GM18909 (cell line): ENCODE measurements around the gene CHM.
"Not testable (repeated sequence)": the region's sequence is repeated elsewhere in the genome, so short reads cannot be mapped to it uniquely, and the experiment has no call there.

Source experiments
- ATAC-seq: cut with Tn5 transposase; IDR thresholded peaks from one replicate; pipeline ENCODE4 v1.9.1; 2021; ENCODE audit warnings: mild to moderate bottlenecking; ENCODE audit not compliant: unreplicated experiment, poor library complexity

The CHM gene

DNA sequence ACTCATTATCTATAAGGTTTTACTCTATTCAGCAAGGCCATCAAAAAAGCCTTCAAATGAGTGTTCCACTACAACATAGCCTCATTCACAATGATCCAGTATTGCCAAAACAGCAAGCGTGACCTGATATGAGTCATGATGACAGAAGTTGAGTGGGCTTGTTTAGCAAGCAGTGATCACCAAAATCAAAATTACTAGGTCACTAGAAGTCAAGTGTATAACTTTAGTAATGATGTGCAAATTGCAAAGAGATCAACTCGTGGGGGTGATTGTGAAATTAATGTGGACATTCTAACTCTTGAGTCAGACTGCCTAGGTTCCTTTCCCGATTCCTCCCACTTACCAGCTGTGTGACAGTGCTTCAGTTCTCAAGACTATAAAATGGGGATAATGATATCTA lies 124.5 kb downstream of the CHM start:
- ATAC-seq: no peak

DNA sequence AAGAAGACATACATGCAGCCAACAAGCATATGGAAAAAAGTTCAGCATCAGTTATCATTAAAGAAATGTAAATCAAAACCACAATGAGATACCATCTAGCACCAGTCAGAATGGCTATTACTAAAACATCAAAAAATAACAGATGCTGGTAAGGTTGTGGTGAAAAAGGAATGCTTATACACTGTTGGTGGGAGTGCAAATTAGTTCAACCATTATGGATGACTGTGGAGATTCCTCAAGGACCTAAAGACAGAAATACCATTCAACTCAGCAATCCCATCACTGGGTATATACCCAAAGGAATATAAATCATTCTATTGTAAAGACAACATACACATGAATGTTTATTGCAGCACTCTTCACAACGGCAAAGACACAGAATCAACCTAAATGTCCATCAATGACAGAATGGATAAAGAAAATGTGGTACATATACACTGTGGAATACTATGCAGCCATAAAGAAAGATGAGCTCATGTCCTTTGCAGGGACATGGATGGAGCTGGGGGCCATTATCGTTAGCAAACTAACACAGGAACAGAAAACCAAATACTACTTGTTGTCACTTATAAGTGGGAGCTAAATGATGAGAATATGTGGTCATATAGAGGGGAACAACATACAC lies 130.6 kb downstream of the CHM start:
- ATAC-seq: not testable (repeated sequence)

DNA sequence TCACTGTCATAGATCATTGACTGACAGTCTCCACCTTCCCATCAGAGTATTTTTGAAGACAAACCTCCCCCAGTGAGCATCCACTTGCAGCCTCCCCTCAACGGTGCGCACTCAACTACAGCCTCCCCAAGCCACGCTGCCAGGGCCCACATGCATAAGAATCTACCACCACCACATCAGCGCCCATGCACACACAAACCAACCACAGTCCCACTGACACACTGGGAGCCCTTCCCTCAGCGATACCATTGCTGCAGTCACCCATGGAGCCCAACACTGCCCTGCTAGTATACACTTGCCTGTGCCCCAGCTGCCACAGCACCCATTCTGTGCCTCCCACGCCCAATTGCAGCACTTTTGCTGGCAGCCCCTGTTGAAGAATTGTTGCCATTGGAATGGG lies 132.9 kb downstream of the CHM start:
- ATAC-seq: no peak

DNA sequence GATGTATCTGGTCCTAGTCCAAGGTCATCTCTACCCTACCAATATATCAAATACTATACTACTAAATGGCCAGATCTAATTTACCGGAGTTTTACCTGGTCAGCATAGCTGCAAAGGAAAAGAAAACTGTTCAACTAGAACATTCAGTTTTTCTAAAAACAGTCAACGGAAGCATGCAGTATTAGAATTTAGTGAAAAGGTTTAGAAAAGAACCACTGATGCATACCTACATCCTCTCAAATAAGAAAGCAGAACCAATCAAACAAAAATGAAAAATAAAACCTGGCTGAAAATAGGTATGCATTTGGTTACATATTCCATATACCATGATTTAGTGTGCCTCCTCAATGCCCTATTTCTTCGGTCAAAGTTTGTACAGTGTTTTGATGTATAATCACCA lies 140.0 kb downstream of the CHM start:
- ATAC-seq: no peak

DNA sequence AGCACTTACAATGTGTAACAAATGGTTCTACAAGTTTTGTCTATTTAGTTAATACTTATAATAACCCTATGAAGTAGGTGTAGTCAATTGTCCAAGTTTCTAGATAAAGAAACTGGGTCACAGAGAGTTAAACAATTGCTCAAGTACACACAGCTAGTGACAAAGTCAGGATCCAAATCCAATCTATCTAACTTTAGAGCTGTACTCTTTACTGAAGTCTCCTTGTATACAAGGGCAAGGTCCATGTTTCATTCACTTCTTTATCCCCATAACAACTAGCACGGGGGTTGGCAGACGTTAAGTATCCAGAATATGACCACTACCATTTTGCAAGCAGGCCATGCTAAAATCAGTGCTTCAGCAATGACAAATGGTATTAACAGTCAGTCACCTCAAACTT lies 141.0 kb downstream of the CHM start:
- ATAC-seq: no peak

DNA sequence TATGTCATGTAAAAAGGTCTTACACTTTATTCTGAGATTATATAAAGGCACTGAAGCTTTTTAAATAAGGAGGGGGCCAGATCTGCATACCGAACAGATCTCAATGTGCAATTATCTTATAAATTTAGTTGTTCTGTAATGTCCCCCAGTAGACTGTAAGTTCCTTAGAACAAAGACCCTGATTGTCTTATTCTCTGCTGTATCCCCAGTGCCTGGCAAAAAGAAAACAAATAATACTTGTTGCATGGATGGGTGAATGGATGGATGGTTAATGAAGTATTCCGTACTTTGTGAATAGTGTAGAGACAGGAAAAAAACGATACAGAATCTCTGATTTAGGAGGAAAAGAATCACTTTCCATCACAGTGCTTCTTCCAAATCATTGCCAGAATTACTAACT lies 141.5 kb downstream of the CHM start:
- no peak for ATAC-seq

DNA sequence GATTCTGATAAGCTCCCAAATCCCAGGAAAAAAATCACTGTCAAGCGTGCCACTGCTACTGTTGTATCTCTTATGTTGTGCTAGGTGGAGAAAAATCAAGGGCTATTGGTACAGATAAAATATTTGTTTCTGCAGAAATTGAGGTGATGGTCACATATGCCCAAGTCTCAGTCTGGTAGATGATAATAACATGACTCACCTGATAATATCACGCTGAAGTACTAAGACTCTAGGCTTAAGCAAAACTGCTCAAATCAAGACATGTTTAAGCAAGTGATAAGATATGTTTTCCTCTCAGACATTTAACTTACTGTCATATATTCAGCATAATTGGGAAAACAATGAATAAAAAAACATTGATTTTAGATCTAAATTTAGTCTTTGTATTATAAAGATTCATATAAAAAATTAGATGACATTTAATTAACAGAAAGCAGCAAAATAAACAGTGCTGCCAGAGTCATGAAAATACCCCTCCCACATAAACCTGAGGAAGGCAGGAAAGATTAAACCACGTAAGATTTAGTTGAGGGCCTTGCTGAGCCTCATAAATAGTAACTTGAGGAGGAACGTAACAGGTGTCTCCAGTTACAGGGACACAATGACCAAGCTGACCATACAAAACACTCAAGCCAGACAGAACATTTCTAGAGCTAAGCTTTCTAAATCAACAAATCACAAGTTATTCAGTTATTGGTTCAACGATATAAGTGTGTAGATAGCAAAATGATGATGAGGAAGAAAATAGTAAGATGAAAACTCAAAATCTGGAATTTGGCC lies 143.5 kb downstream of the CHM start:
- ATAC-seq: no peak

DNA sequence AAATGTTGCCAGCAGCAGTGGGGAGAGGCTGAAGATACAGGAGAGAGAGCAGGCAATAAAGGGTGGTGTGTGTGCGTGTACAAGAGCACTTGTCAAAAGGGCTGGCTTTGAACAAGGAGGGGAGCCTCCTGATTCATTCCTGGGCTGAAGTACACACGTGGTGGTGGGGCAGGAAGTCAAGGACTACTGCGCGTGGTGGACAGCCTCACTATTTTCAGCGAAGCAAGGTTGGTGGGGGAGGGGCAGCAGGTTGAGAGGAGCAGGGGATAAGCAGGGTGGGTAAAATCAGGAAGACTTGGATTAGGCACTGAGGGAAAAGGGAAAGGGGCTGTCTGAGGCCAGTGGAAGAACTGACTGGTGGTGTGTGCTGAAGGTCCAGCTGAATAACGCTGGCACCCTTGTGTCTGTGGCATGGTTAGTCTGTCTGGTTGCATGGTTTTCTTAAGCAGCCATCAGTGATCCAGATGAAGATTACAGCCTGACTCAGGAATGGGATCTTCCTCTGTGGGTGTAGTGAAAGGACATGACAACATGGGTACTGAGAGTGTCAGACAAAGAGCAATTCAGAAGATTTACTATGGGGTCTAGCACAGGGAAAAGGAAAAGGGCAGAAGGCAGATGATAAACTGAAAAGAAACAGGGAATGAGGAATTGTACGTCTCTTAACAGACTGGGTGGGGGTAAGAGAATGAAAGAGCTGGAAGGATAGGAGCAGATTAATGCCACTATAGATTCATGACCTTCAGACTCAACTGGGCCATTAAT lies 149.8 kb downstream of the CHM start:
- no peak for ATAC-seq

DNA sequence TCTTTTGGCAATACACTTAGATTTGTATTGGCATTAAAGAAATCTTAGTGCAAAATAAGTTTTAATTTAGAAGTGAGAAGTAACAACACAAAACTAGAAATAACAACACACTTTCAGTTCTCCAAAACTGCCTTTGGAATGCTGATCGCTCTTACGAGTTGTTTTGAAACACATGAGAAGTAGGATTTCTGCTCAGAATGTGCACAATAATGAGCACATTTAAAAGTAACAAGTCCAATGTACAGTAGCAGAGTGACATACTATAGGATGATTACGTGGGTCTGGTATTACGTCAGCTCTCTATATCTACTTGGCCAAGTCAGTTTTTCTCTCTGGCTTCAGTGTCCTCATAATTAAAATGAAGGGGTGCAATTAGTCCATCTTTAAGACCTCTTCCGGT lies 164.8 kb downstream of the CHM start:
- no peak for ATAC-seq

DNA sequence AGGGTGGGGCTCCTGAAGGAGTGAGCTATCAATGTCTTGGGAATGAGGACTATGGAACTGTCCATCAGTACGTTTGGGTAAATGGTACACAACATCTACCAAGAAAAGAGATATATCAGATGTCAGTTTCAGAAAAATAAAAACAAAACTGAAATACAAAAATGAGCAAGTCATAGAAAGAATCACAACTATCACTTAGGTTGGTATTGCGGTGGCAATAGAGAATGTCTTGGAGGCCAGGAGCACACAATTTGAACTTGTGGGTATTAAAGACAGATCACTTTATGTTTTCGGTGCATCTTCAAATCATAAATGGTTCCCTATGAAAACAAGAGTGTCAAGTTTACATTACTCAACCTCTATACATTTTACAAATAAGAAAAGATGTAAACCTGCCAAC lies 176.8 kb downstream of the CHM start:
- ATAC-seq: no peak

DNA sequence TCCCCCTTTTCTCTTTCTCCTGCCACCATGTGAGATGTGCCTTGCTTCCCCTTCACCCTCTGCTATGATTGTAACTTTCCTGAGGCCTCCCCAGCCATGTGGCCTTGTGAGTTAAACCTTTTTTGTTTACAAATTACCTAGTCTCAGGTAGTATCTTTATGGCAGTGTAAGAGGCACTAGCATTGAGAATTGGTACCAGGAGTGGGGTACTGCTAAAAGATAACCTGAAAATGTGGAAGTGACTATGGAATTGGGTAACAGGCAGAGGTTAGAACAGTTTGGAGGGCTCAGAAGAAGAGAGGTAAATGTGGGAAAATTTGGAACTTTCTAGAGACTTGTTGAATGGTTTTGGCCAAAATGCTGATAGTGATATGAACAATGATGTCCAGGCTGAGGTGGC lies 182.0 kb downstream of the CHM start:
- ATAC-seq: no peak

DNA sequence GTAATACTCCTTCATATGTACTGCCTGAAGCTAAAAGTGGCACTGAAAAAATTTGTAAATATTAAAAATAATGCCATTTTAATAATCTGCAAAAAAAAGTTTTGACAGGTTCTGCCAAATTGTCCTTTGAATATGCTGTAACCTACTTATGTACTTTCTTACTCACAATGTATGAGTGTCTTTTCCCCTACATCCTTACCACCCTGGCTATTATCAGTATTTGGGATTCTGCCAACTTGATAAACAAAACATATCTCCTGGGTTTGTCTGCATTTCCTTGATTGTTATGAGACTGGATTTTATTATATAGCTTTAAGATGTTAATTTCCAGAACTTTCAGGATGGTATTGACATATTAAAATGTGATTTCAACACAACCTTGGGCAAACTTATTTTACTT lies 187.9 kb downstream of the CHM start:
- ATAC-seq: no peak

DNA sequence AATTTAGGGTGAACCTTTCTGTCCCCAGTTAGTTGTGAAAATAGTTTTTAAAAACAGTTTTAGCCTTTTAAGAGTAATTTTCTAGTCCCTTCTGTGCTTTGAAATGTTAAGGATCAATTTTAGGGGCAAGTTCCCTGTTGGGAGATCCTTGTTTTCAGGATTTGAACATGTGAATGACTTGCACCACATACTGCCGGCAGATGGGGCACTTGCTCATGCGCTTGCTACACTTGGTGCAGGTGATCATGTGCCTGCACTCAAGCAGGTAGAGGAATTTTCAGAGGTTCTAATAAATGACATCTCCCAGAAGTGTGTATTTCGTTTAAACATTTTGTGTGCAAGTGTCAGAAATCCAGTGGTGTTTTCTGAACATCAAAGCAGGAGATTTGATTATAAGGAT lies 195.9 kb downstream of the CHM start:
- ATAC-seq: peak; percentile 58

DNA sequence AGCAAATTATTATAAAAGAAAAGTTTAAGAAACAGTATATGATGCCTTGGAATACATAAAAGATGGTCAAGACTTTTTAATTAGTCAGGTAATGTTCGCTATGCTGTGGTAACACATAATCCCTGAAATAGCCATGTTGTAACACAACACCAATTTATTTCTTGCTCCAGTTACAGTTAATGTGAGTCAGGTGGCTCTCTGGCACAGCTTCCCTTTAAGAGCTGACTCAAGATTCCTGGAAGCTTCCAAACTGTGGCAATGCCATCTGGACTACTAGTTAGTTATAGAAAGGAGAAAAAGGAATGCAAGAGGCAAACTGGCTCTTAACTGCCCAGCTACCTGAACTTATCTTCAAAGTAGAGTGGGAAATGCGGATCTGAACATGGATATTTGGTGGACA lies 210.5 kb downstream of the CHM start:
- no peak for ATAC-seq

DNA sequence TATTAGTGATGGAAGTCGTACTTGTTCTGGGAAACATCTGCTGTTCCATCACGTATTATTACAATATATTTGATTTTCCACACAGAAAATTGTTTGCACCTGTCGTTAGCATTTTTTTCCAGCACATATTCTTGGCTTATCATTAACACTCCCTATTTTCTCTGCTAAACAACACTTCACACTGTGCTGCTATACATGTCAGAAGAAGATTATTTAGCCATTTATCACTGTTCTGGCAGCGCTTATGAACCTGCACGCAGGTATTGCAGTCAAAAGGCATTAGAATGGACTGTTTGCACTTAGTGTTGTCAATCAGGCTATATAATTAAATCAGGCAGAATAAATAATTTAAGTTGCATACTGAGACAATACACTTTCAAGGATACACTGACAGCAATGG lies 218.6 kb downstream of the CHM start:
- ATAC-seq: no peak

DNA sequence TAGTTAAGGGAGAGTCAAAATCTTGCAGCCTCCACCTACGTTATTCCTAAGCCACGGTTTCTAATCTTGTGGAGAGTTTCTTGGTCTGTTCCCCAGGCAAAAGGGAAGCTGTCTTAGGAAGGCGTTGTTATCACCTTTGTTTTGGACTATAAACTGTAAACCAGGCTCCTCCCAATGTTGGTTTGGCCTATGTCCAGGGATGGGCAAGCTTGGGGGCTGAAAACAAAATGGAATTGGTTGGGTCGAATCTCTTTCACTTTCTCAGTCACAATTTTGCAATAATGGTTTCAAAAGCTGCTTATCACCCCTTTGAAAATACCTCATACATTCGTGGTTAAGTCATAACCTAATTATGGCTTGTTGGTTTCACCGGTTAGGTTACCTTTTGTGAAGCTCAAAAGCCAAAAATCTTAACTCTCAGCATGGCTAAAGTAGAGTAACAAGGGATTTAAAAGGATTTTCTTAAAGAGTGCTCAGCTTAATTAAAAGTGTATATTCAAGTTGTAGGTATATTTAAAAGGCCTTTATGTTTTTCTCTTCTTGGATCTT lies 232.1 kb downstream of the CHM start:
- ATAC-seq: no peak
